D721Med (cell line): Measurements from ENCODE around the gene GLIS1.

Experiments used
- DNase-seq: peaks from one replicate; pipeline ENCODE4 v3.0.0; 2011; ENCODE audit warnings: low spot score; ENCODE audit not compliant: insufficient read length
- FAIRE-seq: peaks from 2 replicates; lab custom pipeline; 2011; peaks lifted over from hg19 to GRCh38; lab: Jason Lieb, UNC
- TF ChIP-seq, protein P1 (sequence below): IDR thresholded peaks from 2 replicates; pipeline ENCODE4 v1.5.1; 2012; ENCODE audit warnings: mild to moderate bottlenecking, control low read depth; ENCODE audit not compliant: insufficient read depth; ENCODE audit errors: missing control alignments

The GLIS1 gene

DNA sequence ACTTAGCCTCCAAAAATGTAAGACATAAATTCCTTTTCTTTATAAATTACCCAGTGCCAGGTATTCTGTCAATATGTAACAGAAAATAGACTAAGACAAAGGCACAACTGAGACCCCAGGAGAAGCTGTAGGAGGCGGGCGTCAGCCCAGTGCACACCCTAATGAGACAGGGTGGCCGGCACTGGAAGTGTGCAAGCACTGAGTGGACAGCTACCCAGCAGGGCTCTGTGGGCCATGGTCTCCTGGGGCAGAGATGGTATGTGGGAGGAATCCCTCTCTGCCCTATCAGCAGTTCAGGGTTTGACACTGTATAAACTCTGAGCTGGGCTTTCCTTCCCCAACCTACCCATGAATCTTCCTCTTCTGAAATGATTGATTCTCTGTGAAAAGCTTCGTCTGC is 139.5 kb downstream of the GLIS1 start:
- no peak for DNase-seq
- TF ChIP-seq, protein P1, sequence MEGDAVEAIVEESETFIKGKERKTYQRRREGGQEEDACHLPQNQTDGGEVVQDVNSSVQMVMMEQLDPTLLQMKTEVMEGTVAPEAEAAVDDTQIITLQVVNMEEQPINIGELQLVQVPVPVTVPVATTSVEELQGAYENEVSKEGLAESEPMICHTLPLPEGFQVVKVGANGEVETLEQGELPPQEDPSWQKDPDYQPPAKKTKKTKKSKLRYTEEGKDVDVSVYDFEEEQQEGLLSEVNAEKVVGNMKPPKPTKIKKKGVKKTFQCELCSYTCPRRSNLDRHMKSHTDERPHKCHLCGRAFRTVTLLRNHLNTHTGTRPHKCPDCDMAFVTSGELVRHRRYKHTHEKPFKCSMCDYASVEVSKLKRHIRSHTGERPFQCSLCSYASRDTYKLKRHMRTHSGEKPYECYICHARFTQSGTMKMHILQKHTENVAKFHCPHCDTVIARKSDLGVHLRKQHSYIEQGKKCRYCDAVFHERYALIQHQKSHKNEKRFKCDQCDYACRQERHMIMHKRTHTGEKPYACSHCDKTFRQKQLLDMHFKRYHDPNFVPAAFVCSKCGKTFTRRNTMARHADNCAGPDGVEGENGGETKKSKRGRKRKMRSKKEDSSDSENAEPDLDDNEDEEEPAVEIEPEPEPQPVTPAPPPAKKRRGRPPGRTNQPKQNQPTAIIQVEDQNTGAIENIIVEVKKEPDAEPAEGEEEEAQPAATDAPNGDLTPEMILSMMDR = no peak
- FAIRE-seq = no peak

DNA sequence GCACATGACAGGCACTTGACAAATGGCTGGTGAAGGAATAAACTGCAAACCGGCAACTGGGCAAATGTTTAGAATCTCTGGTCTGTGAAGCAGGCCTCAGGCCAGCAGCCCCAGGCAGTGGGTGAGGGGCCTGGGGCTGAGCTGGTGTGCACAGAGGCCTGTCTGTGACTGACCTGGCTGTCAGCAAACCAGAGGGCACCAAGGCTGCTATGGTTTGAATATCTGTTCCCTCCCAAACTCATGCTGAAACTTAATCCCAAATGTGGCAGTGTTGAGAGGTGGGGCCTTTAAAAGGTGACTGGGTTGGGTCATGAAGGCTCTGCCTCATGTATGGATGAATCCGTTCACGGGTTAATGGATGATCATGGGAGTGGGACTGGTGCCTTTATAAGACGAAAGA is 140.0 kb downstream of the GLIS1 start:
- TF ChIP-seq, protein P1 = no peak
- FAIRE-seq (no peak), DNase-seq (no peak)

- no peak for DNase-seq
- TF ChIP-seq, protein P1 = no peak
- FAIRE-seq = no peak
Observed at GRCh38 chr1:53595906-53596305, 143.1 kb downstream of the GLIS1 start.

DNA sequence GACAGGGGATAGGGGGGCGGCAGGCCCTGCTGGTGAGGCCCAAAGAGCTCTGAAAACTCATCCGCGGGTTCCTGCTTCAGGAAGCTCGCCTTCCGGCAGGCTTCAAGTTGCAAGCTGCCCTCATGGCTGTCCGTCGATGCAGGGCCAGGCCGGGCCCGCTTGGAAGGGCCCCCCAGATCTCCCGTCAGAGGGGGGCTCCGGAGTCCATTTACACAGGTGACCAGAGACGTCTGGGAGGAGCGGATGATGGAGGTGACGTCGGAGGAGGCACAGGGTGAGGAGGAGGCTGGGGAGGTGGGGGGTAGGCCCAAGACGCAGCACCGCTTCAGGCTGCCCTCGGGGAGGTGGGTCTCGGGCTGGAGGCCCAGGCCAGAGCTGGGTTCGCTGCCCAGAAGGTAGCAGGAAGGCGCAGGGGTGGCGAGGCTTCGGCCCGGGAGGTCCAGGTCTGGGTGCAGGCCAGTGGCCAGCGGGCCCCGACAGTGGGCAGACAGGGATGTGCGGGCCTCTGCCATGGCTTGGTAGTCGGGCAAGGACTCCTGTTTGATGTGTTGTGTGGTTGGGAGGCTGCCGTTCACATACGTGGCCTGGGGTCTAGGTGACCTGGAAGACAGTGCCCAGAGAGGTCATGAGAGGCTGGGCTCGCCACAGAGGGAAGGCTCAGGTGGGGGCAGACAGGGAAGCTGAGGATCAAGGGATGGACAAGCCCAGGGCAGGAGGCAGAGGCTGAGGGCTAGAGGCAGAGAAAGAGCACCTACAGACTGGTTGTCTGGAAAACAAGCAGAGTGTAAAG is 144.4 kb downstream of the GLIS1 start:
- TF ChIP-seq, protein P1 = no peak
- no peak for FAIRE-seq
- no peak for DNase-seq

- FAIRE-seq (no peak), DNase-seq (no peak)
- TF ChIP-seq, protein P1 = peak; percentile 42
Observed at GRCh38 chr1:53593758-53594380, 145.1 kb downstream of the GLIS1 start.

DNA sequence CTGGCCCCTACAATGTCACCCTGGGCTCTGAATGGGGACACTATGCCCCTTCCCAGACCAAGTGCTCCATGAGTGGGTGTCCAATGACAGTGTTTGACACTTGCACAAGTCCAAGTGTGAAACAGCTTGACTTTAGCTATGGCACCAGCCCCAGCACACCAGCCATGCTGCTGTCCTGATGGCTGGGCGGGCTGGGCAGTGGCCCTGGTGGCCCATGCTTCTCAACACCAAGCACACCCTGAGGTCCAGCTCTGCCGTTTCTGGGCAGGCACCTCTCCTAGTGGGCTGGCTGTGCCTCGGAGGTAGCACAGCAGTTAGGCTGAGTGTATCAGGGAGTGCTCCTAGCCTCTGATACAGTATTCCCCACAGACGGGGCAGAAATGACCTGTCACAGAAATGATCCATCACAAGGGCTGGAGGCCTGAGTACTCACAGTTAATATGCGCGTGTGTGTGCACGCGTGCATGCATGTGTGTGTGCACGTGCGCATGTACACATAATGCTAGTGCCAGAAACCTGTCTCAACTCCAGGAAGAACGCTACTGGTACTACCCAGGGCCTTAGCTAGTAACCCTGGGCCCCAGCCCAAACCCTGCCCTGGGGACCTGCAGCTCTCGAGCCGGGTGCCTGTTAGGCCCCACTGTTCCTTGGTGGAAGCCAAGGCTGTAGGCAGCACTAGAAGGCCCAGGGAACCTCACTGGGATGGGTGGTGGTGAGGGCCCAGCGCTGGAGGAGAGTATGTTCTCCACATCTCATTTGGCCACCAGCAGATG is 145.8 kb downstream of the GLIS1 start:
- DNase-seq (no peak), FAIRE-seq (no peak)
- TF ChIP-seq, protein P1 = no peak
